ENCODE results near the gene FRMD8. TPM values are rescaled to one million over a fixed set of nuclear protein-coding genes. Genes with fewer than 3 reads are reported as not detected.
A peak's percentile ranks its signal among the peaks of the same experiment; 100 is the strongest.

The FRMD8 gene
- total RNA-seq, 2 donors from 2014 or later: 20.0 to 46.8 TPM

- 79 to 81% methylated on average over 10 of the region's 10 CpGs for WGBS, 2 donors
- H3K9me3 ChIP-seq: no peaks in the 10 kb centered on the region
- no peaks in the 10 kb centered on the region for H3K4me1 ChIP-seq
- H3K36me3 ChIP-seq (replicated peaks in 1 of 2; ENCODE audit: insufficient read depth in 1 of 2, low read depth in 2 of 2): peaks cover 0 to 22% of the 10 kb centered on the region in 2 donors
- no peak overlapping the region for H3K4me3 ChIP-seq
- H3K27ac ChIP-seq: no peak overlapping the region
- ATAC-seq: no peak
- intact Hi-C loops (cut with DNase I): no loop called here
- TF ChIP-seq CTCF (IDR thresholded peaks at IDR 0.05) (no peak), POLR2A (IDR thresholded peaks at IDR 0.05) (no peak)
- DNase-seq: no peak
- H3K27me3 ChIP-seq: no peaks in the 10 kb centered on the region
Measured at GRCh38 chr11:65401803-65402248, 15.4 kb downstream of the FRMD8 start.

- 62 to 64% methylated on average over 2 of the region's 2 CpGs for WGBS, 2 donors
- no peak for ATAC-seq
- Histone ChIP-seq H3K36me3 (replicated peaks in 1 of 2; ENCODE audit: insufficient read depth in 1 of 2, low read depth in 2 of 2) (peaks cover 0 to 20% of the 10 kb centered on the region in 2 donors), H3K9me3 (no peaks in the 10 kb centered on the region), H3K4me1 (no peaks in the 10 kb centered on the region), H3K27me3 (no peaks in the 10 kb centered on the region), H3K4me3 (no peak overlapping the region), H3K27ac (no peak overlapping the region)
- TF ChIP-seq CTCF (IDR thresholded peaks at IDR 0.05) (no peak), POLR2A (IDR thresholded peaks at IDR 0.05) (no peak)
- intact Hi-C loops (cut with DNase I): no loop called here
- DNase-seq: no peak
Measured at GRCh38 chr11:65402790-65403189, 16.4 kb downstream of the FRMD8 start.

GRCh38 chr11:65403607-65404121, 17.2 kb downstream of the FRMD8 start:
- DNase-seq (peak in 1 of 4 donors; percentile 52), ATAC-seq (peak; percentile 16)
- Histone ChIP-seq H3K4me3 (no peak overlapping the region), H3K27me3 (no peaks in the 10 kb centered on the region), H3K9me3 (no peaks in the 10 kb centered on the region), H3K4me1 (no peaks in the 10 kb centered on the region), H3K27ac (peak overlapping the region in 2 of 4 donors; percentile 8 to 38), H3K36me3 (replicated peaks in 1 of 2; ENCODE audit: insufficient read depth in 1 of 2, low read depth in 2 of 2) (peaks cover 6 to 23% of the 10 kb centered on the region in 2 donors)
- intact Hi-C loops (cut with DNase I): no loop called here
- TF ChIP-seq POLR2A (IDR thresholded peaks at IDR 0.05): peak in 1 of 3 donors; percentile 7
- no peak for TF ChIP-seq CTCF (IDR thresholded peaks at IDR 0.05)
- 69 to 70% methylated on average over 8 to 12 of the region's 12 CpGs for WGBS, 2 donors

GRCh38 chr11:65404210-65404609, 17.8 kb downstream of the FRMD8 start:
- H3K36me3 ChIP-seq (replicated peaks in 1 of 2; ENCODE audit: insufficient read depth in 1 of 2, low read depth in 2 of 2): peaks cover 6 to 23% of the 10 kb centered on the region in 2 donors
- H3K27ac ChIP-seq: peak overlapping the region in 2 of 4 donors; percentile 14 to 38
- TF ChIP-seq POLR2A (IDR thresholded peaks at IDR 0.05): no peak
- no peak for TF ChIP-seq CTCF (IDR thresholded peaks at IDR 0.05)
- no peaks in the 10 kb centered on the region for H3K4me1 ChIP-seq
- intact Hi-C loops (cut with DNase I): no loop called here
- no peak overlapping the region for H3K4me3 ChIP-seq
- DNase-seq (no peak), ATAC-seq (no peak)
- H3K9me3 ChIP-seq: no peaks in the 10 kb centered on the region
- H3K27me3 ChIP-seq: no peaks in the 10 kb centered on the region
- whole genome bisulfite sequencing, 2 donors: 79 to 92% methylated on average over 13 of the region's 13 CpGs

Data from body of pancreas (tissue), 4 donors.